ENCODE results near the gene NPB.
A peak's percentile ranks its signal among the peaks of the same experiment; 100 is the strongest.

The NPB gene

GRCh38 chr17:81869221-81870130 lies 32.6 kb upstream of the NPB start:
- peak in 1 of 2 donors; percentile 12 for DNase-seq

GRCh38 chr17:81870131-81870980 lies 31.7 kb upstream of the NPB start:
- peak in 1 of 2 donors; percentile 26 for DNase-seq

- DNase-seq = no peak
Observed at GRCh38 chr17:81870981-81871386, 31.1 kb upstream of the NPB start, which contains the start of gene ARHGDIA. TSS of gene ARHGDIA (minus strand) at chr17:81871337. CDS start at chr17:81869930, 1,407 bp downstream.

GRCh38 chr17:81871387-81872230 lies 30.4 kb upstream of the NPB start:
- DNase-seq = peak; percentile 54 to 88

GRCh38 chr17:81877569-81877968 lies 24.5 kb upstream of the NPB start:
- DNase-seq = no peak

GRCh38 chr17:81878294-81878693 lies 23.7 kb upstream of the NPB start:
- DNase-seq = no peak

GRCh38 chr17:81879121-81879520 lies 22.9 kb upstream of the NPB start:
- no peak for DNase-seq

- no peak for DNase-seq
Observed at GRCh38 chr17:81884520-81884919, 17.5 kb upstream of the NPB start.

GRCh38 chr17:81884968-81885367 lies 17.1 kb upstream of the NPB start:
- DNase-seq = no peak

GRCh38 chr17:81885454-81885853 lies 16.6 kb upstream of the NPB start:
- DNase-seq = no peak

- DNase-seq = no peak
Observed at GRCh38 chr17:81885869-81886548, 16.0 kb upstream of the NPB start.

- no peak for DNase-seq
Observed at GRCh38 chr17:81888105-81888987, 13.7 kb upstream of the NPB start.

- no peak for DNase-seq
Observed at GRCh38 chr17:81888988-81889595, 12.9 kb upstream of the NPB start.

GRCh38 chr17:81889602-81890001 lies 12.4 kb upstream of the NPB start:
- no peak for DNase-seq

GRCh38 chr17:81890447-81891302 lies 11.4 kb upstream of the NPB start:
- no peak for DNase-seq

GRCh38 chr17:81891303-81891552 lies 10.8 kb upstream of the NPB start:
- DNase-seq = no peak

GRCh38 chr17:81895400-81895799 lies 6.6 kb upstream of the NPB start:
- no peak for DNase-seq

- no peak for DNase-seq
Observed at GRCh38 chr17:81898029-81898866, 3.8 kb upstream of the NPB start.

GRCh38 chr17:81898885-81899284 lies 3.2 kb upstream of the NPB start:
- DNase-seq = no peak

Data from bone marrow (tissue), 2 donors.